Endothelial cell (in vitro differentiated cells): ENCODE data around the gene TMEM271. TPM values are rescaled to one million over a fixed set of nuclear protein-coding genes. Genes with fewer than 3 reads are reported as not detected.

Experiments used
- DNase-seq: peaks from one replicate; pipeline ENCODE4 v3.0.0; 2021; ENCODE audit warnings: low spot score
- H3K27ac Mint-ChIP-seq: one replicate; pipeline ENCODE4 v1.8.0; 2021; ENCODE audit warnings: mixed read lengths, inconsistent platforms; ENCODE audit not compliant: unreplicated experiment
- H3K27me3 Mint-ChIP-seq: one replicate; pipeline ENCODE4 v1.8.0; 2021; ENCODE audit warnings: mild to moderate bottlenecking, moderate library complexity, mixed read lengths, inconsistent platforms; ENCODE audit not compliant: unreplicated experiment
- H3K36me3 Mint-ChIP-seq: one replicate; pipeline ENCODE4 v1.8.0; 2021; ENCODE audit warnings: mild to moderate bottlenecking, low read depth, mixed read lengths, inconsistent platforms; ENCODE audit not compliant: unreplicated experiment
- H3K4me1 Mint-ChIP-seq: one replicate; pipeline ENCODE4 v1.8.0; 2021; ENCODE audit warnings: mild to moderate bottlenecking, mixed read lengths, inconsistent platforms; ENCODE audit not compliant: unreplicated experiment
- H3K4me3 Mint-ChIP-seq: one replicate; pipeline ENCODE4 v1.8.0; 2021; ENCODE audit warnings: mild to moderate bottlenecking, mixed read lengths, inconsistent platforms; ENCODE audit not compliant: unreplicated experiment
- H3K9me3 Mint-ChIP-seq: one replicate; pipeline ENCODE4 v1.8.0; 2021; ENCODE audit warnings: mixed read lengths, inconsistent platforms; ENCODE audit not compliant: unreplicated experiment
- CTCF ChIP-seq: fragments of 200-600 bp; sonication (generic); IDR thresholded peaks from one replicate; pipeline ENCODE4 v1.5.0; 2021; ENCODE audit warnings: antibody characterized with exemption; ENCODE audit not compliant: unreplicated experiment
- long read RNA-seq: library from polyadenylated mRNA; unstranded; transcript quantifications from one replicate; pipeline ENCODE4 v2.0.0, GENCODE V29; 2020; ENCODE audit not compliant: unreplicated experiment
- total RNA-seq: library from RNA; stranded (reverse); fragmentation: NEBNext Ultra II Directional; extraction: Animal tissue kit (Norgen Biotek cat#: 25700); gene quantifications from one replicate; pipeline ENCODE4 v1.2.1, GENCODE V29; 2021; ENCODE audit not compliant: unreplicated experiment

Gene TMEM271, protein sequence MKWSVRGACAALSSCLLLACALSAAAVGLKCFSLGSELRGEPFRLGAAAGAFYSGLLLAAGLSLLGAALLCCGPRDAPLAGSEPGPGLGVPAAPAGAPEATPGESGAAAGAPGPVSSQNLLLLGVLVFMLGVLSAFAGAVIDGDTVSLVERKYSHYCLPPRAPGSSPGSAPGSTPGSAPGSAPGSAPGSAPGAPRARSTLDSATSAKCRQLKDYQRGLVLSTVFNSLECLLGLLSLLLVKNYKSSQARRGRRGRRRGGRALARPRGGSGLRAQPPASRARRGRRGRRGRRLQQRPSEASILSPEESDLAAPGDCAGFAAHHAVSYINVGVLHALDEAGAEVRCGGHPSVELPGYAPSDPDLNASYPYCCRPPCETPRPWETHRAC
- not detected for total RNA-seq
- long read RNA-seq = 0 reads

DNA sequence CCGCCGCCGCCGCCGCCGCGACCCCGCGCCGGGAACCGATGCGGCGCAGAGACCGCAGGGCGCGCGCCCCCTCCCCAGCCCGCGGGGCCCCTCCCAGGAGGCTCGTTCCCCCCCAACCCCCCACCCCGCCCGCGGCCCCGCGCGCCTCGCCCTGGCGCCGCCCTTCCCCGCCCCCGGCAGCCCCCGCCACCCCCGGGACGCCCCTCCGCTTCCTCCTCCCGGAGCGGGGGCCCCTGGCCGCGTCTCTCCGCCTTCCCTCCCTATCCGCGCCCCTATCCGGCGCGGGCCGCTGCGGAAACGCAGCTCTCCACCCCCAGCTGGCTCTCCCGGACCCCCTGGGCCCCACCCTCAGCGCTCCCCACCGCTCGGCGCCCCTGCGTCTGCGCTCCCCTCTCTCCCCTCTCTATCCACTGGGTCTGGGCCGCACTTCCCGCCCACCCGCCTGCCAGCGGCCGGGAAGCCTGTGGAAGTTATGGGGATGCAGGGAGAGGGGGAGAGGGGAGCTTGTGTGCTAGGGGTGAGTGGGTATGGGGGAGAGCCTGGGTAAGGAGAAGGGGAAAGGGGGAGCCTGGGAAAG lies at the start of gene TMEM271:
Gene TMEM271, minus strand, starts transcription at position 51 of the 577 bp plus-strand sequence. CDS start 233 bp downstream, outside the sequence.
- DNase-seq = no peak
- Mint-ChIP-seq H3K27me3 (peaks cover 34% of the 10 kb centered on the region), H3K4me3 (peak within 1 kb of the TSS; percentile 88), H3K4me1 (peaks cover 11% of the 10 kb centered on the region), H3K27ac (peak within 1 kb of the TSS; percentile 48), H3K9me3 (no peaks in the 10 kb centered on the region), H3K36me3 (peaks cover 4% of the 10 kb centered on the region)
- TF ChIP-seq CTCF = no peak

DNA sequence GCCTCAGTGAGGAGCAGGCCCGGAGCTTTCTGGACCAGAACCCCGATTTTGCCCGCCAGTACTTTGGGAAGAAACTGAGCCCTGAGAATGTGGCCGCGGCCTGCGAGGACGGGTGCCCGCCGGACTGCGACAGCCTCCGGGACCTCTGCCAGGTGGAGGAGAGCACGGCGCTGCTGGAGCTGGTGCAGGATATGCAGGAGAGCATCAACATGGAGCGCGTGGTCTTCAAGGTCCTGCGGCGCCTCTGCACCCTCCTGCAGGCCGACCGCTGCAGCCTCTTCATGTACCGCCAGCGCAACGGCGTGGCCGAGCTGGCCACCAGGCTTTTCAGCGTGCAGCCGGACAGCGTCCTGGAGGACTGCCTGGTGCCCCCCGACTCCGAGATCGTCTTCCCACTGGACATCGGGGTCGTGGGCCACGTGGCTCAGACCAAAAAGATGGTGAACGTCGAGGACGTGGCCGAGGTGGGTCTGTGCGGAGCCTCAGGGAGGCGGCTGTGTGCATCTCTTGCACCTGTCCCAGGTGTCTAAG lies 49.6 kb upstream of the TMEM271 start:
- H3K4me1 Mint-ChIP-seq = peaks cover 2% of the 10 kb centered on the region
- H3K27me3 Mint-ChIP-seq = peaks cover 20% of the 10 kb centered on the region
- H3K27ac Mint-ChIP-seq = no peak overlapping the region
- no peak overlapping the region for H3K4me3 Mint-ChIP-seq
- H3K36me3 Mint-ChIP-seq = peaks cover 4% of the 10 kb centered on the region
- H3K9me3 Mint-ChIP-seq = no peaks in the 10 kb centered on the region
- no peak for TF ChIP-seq CTCF
- DNase-seq = no peak

DNA sequence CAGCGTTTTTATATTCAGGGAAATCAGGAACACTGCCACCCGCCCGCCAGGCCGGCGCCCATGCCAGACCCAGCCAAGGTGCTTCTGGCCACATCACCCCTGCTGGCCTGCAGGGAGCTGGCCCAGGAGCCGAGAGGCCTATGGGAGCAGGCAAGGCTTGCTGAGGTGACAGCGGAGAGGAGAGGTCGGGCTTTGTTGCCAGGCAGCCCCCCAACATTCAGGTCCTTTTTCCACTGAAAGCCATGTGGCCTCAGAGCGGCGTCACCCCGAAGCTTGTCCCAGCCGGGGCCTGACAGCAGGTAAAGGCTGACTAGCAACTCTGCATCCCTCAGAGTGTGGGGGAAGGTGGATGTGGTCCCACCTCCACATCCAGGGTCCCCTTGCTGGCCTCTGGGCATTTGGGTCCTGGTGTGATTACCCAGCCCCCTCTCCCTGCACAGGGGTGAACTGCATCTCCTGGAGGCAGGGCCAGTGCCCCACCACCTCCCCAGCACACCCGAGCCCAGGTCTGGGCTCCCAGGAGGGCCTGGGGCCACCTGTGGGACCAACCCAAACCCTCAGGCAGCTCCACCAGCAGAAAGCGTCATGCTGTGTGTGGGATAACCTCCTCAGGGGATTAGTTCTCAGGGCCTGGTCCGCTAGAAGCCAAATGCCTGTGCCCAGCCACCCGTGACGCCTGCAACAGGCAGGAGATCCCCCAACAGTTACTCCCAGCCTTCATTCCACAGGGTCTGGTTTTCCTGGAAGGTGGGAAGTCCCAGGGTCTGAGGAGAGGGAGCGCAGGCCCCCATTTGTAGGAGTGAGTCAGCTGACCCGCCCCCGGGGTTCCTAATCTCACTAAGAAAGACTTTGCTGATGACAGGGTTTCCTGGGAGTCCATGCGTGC lies 48.9 kb upstream of the TMEM271 start, which contains the start of gene PDE6B:
Gene PDE6B, plus strand, starts transcription at position 869 of the 886 bp plus-strand sequence. CDS start 54 bp downstream, outside the sequence.
- Mint-ChIP-seq H3K36me3 (peaks cover 3% of the 10 kb centered on the region), H3K27me3 (peaks cover 19% of the 10 kb centered on the region), H3K9me3 (no peaks in the 10 kb centered on the region), H3K4me3 (no peak within 1 kb of the TSS), H3K4me1 (peaks cover 2% of the 10 kb centered on the region), H3K27ac (no peak within 1 kb of the TSS)
- DNase-seq = no peak
- no peak for TF ChIP-seq CTCF

GRCh38 chr4:623914-624566 lies 47.9 kb upstream of the TMEM271 start:
- no peak overlapping the region for H3K4me3 Mint-ChIP-seq
- DNase-seq = no peak
- peaks cover 3% of the 10 kb centered on the region for H3K36me3 Mint-ChIP-seq
- H3K27me3 Mint-ChIP-seq = peaks cover 19% of the 10 kb centered on the region
- TF ChIP-seq CTCF = no peak
- no peaks in the 10 kb centered on the region for H3K9me3 Mint-ChIP-seq
- no peak overlapping the region for H3K27ac Mint-ChIP-seq
- peaks cover 2% of the 10 kb centered on the region for H3K4me1 Mint-ChIP-seq
